NCI-H524 treated with DMSO at 0.1 percent for 48 hours (cell line): ENCODE data around the gene FRK.
"Not testable (repeated sequence)": the region's sequence is repeated elsewhere in the genome, so short reads cannot be mapped to it uniquely, and the experiment has no call there.

Experiments used
- DNase-seq: peaks from one replicate; lab custom pipeline; 2025; lab: John Stamatoyannopoulos, UW

Gene FRK

DNA sequence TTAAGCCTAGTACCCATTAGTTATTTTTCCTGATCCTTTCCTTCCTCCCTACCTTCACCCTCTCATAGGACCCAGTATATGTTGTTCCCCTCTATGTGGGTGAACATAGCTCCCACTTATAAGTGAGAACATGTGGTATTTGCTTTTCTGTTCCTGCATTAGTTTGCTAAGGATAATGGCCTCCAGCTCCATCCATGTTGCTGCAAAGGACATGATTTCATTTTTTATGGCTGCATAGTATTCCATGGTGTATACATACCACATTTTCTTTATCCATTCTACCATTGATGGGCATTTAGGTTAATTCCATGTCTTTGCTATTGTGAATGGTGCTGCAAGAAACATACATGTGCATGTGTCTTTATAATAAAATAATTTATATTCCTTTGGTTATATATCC is 115.9 kb downstream of the FRK start:
- DNase-seq: not testable (repeated sequence)

DNA sequence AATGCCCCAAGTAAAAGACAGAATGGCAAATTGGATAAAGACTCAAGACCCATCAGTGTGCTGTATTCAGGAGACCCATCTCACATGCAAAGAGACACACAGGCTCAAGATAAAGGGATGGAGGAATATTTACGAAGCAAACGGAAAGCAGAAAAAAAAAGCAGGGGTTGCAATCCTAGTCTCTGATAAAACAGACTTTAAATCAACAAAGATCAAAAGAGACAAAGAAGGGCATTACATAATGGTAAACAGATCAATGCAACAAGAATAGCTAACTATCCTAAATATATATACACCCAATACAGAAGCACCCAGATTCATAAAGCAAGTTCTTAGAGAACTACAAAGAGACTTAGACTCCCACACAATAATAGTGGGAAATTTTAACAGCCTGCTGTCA is 123.2 kb downstream of the FRK start:
- not testable (repeated sequence) for DNase-seq

DNA sequence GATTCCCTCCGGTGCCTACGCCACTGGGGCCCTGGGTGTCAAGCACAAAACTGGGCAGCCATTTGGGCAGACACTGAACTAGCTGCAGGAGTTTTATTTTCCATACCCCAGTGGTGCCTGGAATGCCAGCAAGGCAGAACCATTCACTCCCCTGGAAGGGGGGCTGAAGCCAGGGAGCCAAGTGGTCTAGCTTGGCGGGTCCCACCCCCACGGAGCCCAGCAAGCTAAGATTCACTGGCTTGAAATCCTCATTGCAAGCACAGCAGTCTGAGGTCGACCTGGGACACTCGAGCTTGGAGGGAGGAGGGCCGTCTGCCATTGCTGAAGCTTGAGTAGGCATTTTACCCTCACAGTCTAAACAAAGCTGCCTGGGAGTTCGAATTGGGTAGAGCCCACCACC is 125.3 kb downstream of the FRK start:
- no peak for DNase-seq

DNA sequence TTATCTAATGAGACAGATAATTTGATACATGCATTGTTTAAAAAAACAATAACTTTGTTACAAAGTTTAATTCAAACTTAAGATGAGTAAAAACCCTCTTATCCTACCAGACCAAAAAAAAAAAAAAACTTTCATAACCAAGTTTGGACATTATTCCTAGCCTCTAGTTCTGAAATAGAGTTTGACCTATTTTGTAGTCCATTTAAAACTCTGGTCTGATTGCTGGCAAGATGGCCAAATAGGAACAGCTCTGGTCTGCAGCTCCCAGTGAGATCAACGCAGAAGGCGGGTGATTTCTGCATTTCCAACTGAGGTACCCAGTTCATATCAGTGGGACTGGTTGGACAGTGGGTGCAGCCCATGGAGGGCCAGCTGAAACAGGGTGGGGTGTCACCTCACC is 125.9 kb downstream of the FRK start:
- no peak for DNase-seq

DNA sequence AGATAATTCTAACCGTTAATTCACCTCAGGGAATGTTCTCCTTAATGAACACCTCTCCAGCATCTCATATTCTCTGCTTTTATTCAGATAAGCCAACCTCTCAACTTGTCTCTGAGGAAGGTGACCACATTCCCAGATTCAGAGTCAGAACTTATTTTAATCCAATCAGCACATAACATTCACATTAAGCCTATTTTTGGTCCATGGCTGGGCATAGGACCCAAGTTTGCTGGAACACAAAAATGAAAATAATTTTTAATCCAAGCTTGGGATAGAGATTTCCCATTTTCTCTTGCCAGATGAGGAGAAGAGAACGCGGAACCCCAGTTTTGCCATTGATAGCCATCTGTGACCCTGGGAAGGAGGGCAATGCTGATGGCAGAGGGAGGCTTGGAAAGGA is 126.5 kb downstream of the FRK start:
- DNase-seq: no peak

DNA sequence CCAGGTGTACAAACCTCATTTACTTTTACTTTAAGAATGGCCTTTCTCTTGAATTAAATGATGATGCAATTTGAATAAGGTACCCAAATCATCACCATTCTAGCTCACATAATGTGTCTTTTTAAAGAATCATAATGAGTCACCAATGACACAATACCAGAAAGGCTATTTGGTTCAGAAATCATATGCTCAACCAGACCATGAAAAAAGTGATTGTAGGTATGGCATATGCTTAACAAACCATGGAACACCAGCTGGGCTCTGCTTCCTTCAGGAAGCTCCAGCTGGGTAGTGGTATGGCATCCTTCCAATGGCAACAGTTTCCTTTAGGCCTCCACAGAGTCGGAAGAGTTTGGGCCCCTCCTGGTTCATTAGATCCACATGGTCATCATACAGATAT is 128.2 kb downstream of the FRK start:
- no peak for DNase-seq

DNA sequence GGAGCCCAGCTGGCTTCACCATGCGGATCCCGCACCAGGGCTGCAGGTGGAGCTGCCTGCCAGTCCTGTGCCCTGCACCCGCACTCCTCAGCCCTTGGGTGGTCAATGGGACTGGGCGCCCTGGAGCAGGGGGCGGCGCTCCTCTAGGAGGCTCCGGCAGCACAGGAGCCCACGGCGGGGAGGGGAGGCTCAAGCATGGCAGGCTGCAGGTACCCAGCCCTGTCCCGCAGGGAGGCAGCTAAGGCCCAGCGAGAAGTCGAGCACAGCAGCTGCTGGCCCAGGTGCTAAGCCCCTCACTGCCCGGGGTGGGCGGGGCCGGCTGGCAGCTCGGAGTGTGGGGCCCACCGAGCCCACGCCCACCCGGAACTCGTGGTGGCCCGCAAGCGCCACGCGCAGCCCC is 132.7 kb downstream of the FRK start:
- not testable (repeated sequence) for DNase-seq

DNA sequence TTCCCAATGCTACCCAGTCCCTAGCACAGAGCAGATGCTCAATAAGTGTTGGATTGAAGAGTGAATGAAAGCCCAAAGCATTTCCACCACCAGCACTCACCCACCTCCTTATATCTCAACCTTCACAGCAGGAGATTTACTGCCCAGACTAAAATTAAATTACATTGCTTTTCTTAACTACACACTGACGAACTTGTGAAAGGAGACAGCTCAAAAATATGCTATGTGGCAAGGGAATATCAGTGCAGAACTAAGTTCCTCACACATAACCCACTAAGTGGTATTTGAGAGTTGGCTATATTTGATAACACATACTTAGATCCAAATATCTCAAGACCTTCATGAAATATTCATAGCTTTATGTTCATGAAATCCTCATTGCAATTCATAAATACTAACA is 137.7 kb downstream of the FRK start:
- DNase-seq: no peak

DNA sequence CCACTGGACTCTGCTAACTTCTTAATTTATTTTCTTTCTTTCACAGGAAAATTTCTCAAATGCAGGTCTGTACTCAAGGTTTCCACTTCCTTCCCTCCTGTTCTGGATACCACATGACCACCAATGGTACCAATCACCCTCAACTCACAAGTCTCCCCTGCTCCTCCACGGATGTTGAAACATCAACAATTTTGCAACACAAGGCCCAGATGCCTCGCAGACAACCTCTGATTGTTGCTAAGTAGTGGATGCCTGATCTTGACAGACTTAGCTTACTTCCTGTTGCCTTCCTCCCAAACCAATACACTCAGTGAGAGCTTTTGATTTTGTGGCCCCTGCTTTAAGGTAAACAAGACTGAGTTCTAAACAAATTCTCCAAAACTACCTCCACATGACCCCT is 146.6 kb downstream of the FRK start:
- no peak for DNase-seq

DNA sequence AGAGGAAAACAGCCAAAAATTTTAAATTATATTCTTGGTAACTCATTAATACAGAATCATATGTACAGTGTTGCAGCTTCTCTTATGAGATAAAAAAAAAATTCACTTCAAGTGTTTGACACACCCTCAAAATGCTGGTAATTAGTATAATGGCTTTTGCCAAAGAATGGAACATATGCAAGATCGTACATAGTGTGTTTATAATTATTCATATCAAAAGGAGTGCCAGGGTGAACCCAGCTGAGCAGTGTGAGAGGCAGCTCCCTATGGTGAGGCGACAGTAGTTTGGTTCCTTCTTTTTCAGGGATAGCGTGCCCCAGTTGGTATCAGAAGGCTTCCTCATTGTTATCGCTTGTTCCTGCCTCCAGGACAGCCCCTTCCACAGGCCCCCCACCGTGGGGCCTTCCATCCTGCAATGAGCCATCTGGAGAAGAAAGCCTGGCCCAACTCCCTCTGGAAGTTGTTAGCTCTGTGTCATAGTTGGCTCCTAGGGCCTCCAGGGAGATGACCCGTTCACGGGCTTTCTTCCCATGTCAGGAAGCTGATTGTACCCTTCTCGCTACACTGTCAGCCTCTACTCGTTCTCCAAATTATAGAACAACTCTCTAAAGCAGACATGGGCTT is 150.7 kb downstream of the FRK start:
- no peak for DNase-seq

DNA sequence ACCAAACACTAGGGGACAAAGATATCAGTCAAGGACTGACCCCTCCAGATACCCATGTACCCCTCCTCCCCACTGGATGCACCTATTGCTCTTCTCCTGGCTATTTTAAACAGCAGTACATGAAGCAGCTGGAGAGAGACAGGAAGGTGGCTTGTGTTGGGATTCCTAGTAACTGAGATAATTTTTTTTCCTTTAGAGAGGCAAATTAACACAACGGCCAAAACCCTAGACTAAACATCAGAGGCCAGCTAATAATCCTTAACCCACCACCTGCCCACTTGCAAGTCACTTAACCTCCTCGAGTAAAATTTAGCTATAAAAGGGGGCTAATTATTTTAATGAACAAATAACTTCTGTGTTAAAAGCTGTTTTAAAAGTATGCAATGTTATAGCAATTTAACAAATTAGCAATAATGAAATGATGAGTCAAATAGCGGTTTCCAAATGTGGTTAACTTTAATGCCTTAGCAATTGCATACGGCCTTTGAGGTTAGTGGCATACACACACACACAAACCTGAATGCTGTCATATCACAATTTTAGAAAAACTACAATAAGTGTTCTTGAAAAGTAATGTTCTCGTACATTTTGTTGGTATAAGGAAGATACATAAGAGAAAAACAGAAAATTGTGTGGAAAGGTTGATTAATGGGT is 151.7 kb downstream of the FRK start:
- DNase-seq: no peak

DNA sequence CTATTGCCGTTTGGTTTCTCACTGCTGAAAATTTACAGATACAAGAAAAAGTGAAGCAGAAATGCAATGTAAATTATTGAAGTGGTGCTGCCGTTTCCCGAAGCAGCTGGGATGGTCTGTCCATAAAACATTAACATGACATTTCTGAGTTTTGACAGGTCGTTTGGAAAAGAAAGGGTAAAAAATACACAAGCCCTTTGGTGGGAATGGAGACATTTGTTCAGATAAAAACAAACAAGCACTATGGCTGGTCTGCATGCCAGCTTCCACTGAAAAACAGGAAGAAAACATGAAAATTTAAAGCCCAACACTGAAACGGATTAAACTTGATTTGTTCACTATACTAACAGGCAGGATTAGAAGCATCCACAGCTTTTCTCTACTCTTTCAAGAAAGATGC is 155.2 kb downstream of the FRK start:
- DNase-seq: no peak

DNA sequence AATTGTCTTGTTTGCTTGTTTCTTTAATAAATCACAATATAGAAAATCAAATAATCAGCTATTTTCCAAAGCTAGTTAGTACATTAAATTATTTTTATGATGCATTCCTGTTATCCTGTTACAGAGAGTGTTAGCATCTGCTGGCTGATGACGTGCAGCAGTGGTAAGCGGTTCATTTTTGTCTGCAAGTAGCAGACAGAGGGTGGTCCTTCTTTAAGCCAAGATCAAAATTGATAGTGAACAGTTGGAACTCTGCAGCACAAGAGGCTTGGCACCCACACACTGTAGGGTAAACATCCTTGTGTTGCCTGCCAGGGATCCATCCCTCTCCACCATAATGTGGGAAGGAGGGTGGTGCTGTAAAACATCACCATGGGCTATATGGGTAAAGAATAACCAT is 158.3 kb downstream of the FRK start:
- DNase-seq: no peak

DNA sequence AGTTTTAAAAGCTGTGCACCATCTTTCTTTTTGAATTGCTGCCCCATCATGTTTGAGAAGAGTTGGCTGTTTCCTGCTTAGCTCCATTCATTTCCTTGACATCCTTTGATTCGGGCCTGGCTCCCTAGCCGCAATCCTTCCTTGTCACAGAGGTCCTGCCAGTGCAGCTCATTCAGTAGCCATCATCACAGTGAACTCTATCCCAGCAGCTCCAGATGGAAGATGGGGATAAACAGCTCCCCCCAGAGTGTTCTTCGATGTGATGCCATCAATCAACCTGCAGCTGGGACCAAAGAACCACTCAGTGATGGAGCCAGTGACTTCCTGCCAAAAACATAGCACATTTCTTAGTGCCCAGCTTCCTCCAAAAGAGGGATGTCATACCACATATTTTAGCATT is 158.8 kb downstream of the FRK start:
- no peak for DNase-seq

DNA sequence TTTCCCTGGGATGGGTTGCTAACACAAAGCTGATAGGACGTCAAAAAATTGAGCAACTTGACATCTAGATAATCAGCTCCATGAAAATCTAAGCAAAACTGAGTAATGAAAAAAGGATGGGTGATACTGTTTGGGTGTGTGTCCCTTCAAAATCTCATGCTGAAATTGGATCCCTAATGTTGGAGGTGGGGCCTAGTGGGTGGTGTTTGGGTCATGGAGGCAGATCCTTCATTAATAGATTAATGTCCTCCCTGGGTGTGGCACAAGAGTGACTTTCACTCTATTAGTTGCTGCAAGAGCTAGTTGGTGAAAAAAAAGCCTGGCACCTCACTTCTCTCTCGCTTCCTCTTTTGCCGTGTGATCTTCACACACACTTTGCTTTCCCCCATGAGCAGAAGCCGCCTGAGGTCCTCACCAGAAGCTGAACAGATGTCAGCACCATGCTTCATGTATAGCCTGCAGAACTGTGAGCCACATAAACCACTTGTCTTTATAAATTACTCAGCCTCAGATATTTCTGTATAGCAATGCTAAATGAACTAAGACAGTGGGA is 160.9 kb downstream of the FRK start:
- no peak for DNase-seq

DNA sequence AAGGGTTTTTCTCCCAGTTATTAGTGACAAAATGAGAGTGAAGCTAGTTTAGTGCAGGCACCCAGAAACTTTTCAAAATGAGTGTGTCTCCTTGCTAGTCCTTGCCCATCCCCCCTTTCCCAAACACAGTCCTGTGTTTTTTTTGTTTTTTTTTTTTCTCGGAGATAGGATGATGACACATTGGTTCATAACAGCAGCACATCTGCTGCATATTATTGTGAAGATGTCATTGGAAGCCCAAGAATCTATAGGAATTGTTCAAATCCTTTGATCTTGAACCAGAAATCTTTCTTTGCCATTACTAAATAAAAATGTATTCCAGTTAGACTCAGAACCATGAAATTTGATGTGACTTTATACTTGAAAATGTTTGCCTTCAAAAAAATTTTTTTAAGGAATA is 162.4 kb downstream of the FRK start:
- DNase-seq: no peak

DNA sequence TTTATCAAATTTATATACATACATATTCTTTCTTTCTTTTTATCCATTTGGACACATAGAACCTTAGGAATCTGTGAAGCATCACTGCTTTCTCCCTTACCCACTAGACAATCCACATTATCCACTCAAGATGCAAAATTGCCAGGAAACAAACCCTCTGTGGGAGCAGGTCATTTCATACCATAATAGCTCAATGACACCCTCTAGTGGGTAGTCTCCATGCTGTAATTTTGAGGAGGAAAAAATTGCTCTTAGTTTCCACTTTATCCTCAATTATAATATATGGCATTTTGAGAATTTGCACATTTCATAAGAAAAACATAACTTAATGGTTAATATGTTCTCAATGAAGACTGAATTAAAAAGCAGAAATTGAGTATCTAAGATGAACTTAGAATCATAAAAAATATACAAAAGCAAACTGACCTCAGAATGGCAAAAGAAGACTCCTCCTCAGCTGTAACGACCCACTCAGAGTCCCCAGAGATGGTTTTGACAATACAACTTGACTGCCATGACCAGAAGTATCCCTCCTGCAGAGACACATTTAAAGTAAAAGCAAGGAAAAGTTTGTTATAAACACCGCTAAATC is 164.1 kb downstream of the FRK start:
- DNase-seq: no peak

DNA sequence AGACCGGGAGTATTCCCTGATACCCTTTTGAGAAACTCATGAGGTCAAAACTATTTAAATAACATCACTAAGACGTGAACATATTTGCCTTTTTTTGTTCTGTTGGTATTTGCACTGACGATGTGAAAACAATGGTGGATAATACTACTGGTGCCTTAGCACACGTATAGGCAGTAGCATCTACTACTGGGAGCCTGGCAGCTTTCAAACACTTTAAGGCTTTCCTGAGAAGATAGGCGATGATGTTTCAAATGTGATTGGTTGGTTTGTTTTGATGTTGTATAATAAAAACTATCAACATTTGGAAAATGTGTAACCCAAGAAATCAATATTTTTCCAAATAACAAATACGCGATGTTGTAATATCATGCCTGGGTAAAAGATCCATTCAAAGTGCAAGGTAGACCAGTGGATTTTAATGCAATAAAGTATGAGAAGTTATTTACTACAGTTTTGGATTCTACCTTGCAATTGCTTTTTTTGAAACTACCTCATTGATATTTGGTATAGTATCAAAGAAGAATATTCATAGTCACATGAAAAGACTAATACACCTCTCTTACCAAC is 166.2 kb downstream of the FRK start:
- no peak for DNase-seq

DNA sequence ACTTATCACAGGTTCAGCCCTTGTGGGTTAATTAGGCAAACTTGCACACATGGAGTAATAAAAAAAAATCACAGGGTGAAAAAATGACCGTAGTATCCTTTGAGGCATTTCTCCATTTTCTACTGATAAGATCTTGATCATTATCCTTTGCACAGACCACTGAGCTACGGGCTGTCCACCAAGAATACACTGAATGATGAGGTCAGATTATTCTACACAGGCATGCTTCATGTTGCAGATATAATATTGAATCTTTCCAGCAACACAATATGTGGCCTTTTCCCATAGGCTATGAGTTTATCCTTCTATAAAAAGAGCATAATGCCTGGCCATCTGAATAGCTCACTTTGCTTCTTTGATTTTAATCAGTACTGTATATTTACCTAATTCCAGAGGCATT is 168.9 kb downstream of the FRK start:
- no peak for DNase-seq

DNA sequence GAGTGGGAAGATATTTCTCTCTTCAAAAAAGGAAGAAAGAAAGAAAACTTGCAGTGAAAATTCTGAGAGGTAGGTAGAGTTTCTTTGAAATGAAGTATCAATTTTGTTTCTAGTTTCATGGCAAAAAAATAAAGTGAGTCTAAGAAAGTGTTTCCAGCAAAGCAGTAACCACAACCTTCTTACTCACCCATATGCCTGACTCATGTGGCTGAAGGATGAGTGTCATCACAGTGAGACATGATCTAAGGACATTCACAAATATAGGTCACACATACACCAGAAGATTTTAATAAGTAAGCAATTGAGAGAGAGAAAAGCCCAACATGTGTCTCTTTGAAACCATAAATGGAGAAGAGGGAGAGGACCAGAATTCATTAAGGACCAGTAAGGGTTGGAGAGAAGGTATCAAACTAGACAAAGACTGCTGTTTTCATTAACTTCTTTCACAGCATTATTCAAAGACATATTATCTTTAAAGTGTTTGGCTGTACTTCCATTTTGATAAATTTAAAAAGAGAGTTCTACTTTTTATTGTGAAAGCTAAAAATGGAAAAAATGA is 169.5 kb downstream of the FRK start:
- DNase-seq: no peak

DNA sequence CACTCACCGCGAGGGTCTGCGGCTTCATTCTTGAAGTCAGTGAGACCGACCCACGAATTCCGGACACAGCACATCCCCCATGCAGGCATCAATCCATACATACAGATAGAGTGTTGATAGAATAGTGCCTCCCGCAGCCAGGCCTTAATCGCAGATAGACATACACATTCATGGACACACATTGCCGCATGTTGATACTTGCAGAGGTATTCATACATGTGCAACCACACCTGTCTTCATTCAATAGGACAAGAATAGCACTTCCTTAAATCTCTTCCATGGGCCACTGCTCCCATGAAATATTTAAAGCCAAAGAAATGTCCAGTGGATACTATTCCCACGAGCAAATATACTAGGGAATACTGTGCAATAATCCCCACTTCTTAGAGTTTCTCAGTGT is 170.5 kb downstream of the FRK start:
- DNase-seq: no peak

DNA sequence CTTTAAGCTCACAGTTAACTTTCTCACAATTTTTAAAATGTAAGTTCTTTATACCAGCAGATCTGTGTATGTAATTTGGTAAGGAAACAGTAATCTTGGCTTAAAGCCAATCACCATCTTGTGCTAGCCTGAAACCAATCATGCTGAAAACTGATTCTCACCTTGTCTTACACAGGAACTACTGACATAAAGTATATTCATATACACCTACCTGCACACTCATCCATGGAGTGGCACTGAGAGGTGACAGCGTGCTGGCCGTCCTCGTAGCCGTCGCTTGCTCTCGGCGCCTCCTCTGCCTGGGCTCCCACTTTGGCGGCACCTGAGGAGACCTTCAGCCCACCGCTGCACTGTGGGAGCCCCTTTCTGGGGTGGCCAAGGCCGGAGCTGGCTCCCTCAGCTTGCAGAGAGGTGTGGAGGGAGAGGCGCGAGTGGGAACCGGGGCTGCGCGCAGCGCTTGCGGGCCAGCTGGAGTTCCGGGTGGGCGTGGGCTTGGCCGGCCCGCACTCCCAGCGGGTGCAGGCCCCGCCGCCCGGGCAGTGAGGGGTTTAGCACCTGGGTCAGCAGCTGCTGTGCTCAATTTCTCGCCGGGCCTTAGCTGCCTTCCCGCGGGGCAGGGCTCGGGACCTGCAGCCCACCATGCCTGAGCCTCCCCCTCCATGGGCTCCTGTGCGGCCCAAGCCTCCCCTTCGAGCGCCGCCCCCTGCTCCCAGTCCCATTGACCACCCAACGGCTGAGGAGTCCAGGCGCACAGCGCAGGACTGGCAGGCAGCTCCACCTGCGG is 171.8 kb downstream of the FRK start:
- not testable (repeated sequence) for DNase-seq
